Endometrial microvascular endothelial cells (primary cell): ENCODE results near the gene ADAMTS2. TPM values are rescaled to one million over a fixed set of nuclear protein-coding genes. Genes with fewer than 3 reads are reported as not detected.
"Not testable (repeated sequence)": the region's sequence is repeated elsewhere in the genome, so short reads cannot be mapped to it uniquely, and the experiment has no call there.

Experiments used
- in situ Hi-C: cut with HindIII; loops from 2 replicates; pipeline ENCODE4 v1.10.0; 2017; ENCODE audit warnings: low sequenced_read_pairs, low pct_unique_long_range_greater_than_20kb; ENCODE audit errors: inconsistent ontology term
- total RNA-seq: library from RNA; depleted of rRNA; stranded (reverse); fragments of >200 nt; gene quantifications from one replicate; pipeline ENCODE4 v1.2.3, GENCODE V29; 2015; ENCODE audit errors: inconsistent ontology term

Gene ADAMTS2
- total RNA-seq, 1 donor from 2014 or later, result 2.0 TPM

- in situ Hi-C loops, result no loop called here
These were observed 13.5 kb downstream of the ADAMTS2 start for GRCh38 chr5:179331591-179332375.

- in situ Hi-C loops, result no loop called here
These were observed 14.9 kb downstream of the ADAMTS2 start for GRCh38 chr5:179330186-179330900.

GRCh38 chr5:179328291-179328690 lies 17.0 kb downstream of the ADAMTS2 start:
- in situ Hi-C loops, result no loop called here

GRCh38 chr5:179327021-179327735 lies 18.1 kb downstream of the ADAMTS2 start:
- in situ Hi-C loops, result no loop called here

GRCh38 chr5:179326122-179326927 lies 18.9 kb downstream of the ADAMTS2 start:
- in situ Hi-C loops, result no loop called here

GRCh38 chr5:179325296-179326031 lies 19.8 kb downstream of the ADAMTS2 start:
- in situ Hi-C loops, result no loop called here

GRCh38 chr5:179324760-179325295 lies 20.4 kb downstream of the ADAMTS2 start:
- in situ Hi-C loops, result no loop called here

GRCh38 chr5:179324316-179324715 lies 20.9 kb downstream of the ADAMTS2 start:
- in situ Hi-C loops, result not testable (repeated sequence)

GRCh38 chr5:179323026-179323870 lies 22.0 kb downstream of the ADAMTS2 start:
- in situ Hi-C loops, result no loop called here

- in situ Hi-C loops, result no loop called here
These were observed 22.9 kb downstream of the ADAMTS2 start for GRCh38 chr5:179322071-179323025.

GRCh38 chr5:179321206-179321987 lies 23.9 kb downstream of the ADAMTS2 start:
- in situ Hi-C loops, result no loop called here

GRCh38 chr5:179319741-179320281 lies 25.4 kb downstream of the ADAMTS2 start:
- in situ Hi-C loops, result no loop called here

GRCh38 chr5:179319123-179319522 lies 26.1 kb downstream of the ADAMTS2 start:
- in situ Hi-C loops, result no loop called here

- in situ Hi-C loops, result no loop called here
These were observed 26.9 kb downstream of the ADAMTS2 start for GRCh38 chr5:179318221-179318955.
